GM21737 (cell line): ENCODE results near the gene TIGIT.
"Not testable (repeated sequence)": the region's sequence is repeated elsewhere in the genome, so short reads cannot be mapped to it uniquely, and the experiment has no call there.

Experiments
- ATAC-seq: cut with Tn5 transposase; IDR thresholded peaks from one replicate; pipeline ENCODE4 v1.9.1; 2021; ENCODE audit warnings: mild to moderate bottlenecking, moderate library complexity; ENCODE audit not compliant: unreplicated experiment

TIGIT gene

GRCh38 chr3:114293838-114294535 lies at the start of gene TIGIT:
Gene TIGIT, plus strand, starts transcription at chr3:114294028. Its CDS starts 34 bp downstream, at chr3:114294062.
- ATAC-seq = no peak

DNA sequence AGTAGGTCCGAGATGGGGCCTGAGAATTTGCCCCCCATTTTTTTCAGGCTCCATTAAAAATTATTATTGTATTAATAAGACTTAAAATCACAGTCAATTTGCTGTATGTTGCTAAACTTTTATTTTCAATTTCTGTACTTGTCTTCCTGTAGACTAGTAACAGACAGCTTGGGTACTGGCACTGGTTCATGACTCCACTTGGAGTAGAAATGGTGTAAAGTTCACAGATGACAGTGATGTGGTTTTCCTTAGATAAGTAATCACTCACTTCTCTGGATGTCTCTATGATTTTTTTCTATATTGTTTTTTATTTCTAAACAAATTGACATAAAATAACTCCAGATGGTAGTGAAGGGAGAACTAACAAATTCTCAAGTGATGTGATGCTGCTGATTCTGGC lies 40.9 kb upstream of the TIGIT start:
- no peak for ATAC-seq

- ATAC-seq = no peak
Observed at GRCh38 chr3:114253505-114253904, 40.3 kb upstream of the TIGIT start.

DNA sequence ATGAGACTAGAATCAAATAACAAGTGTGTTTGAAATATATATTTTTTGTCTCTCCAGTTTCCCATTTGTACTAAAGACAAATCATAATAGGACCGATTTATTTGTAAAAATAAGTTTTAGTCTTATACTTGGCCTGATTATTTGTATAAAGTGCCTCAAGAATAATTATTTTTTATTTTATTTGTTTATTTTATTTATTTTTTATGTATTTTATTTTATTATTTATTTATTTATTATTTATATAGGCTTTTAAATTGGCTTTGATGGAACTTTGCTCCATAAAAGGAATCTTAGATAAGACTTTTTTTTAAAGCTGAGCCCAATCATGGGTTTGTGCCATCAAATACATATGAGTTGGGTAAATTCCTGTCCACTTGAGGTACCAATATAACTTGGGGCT lies 34.3 kb upstream of the TIGIT start:
- no peak for ATAC-seq

- ATAC-seq = no peak
Observed at GRCh38 chr3:114260152-114260551, 33.7 kb upstream of the TIGIT start.

DNA sequence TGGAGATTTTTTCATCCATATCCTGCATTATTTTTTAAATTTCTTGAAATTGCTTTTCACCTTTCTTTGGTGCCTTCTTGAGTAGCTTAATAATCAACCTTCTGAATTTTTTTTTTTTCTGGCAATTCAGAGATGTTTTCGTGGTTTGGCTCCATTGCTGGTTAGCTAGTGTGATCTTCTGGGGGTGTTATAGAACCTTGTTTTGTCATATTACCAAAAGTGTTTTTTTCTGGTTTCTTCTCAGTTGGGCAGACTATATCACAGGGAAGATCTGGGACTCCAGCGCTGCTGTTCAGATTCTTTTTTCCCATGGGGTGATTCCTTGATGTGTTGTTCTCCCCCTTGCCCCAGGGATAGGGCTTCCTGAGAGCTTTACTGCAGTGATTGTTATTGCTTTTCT lies 23.8 kb upstream of the TIGIT start:
- no peak for ATAC-seq

DNA sequence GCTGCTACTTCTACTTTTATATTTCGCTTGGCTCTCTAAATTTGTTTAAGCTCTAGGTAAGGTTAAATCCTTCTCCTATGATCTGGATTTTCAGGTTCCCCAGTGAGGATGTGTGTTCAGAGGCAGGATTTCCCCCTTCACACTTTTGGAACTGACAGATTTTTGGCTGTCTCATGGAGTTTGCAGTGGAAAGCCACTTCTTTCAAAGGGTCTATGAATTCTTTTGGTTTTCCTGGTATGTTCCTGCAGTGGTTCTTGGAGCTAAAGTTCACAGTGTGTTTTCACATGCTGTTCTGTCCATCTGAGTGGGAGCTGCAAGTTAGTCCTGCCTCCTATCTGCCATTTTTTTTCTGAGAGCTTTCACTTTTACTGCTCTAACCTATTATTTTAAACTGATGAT lies 21.6 kb upstream of the TIGIT start:
- no peak for ATAC-seq

GRCh38 chr3:114274929-114275328 lies 18.9 kb upstream of the TIGIT start:
- ATAC-seq = no peak

GRCh38 chr3:114276856-114277255 lies 17.0 kb upstream of the TIGIT start:
- ATAC-seq = not testable (repeated sequence)

DNA sequence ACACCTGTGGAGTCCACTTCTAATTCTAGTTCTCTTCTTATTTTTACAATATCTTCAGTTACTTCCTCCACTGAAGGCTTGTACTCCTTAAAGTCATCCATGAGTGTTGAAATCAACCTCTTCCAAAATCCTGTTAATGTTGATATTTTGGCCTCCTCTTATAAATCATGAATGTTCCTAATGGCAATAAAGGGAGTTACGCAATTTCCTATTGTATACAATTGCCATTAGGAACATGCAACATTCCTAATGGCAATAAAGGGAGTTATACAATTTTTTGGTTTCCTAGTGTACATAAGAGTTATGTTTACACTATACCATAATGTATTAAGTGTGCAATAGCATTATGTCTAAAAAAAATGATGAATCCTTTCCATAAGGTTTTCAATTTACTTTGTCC lies 9.2 kb upstream of the TIGIT start:
- no peak for ATAC-seq

- no peak for ATAC-seq
Observed at GRCh38 chr3:114285648-114286230, 8.1 kb upstream of the TIGIT start.

GRCh38 chr3:114286266-114286665 lies 7.6 kb upstream of the TIGIT start:
- no peak for ATAC-seq

DNA sequence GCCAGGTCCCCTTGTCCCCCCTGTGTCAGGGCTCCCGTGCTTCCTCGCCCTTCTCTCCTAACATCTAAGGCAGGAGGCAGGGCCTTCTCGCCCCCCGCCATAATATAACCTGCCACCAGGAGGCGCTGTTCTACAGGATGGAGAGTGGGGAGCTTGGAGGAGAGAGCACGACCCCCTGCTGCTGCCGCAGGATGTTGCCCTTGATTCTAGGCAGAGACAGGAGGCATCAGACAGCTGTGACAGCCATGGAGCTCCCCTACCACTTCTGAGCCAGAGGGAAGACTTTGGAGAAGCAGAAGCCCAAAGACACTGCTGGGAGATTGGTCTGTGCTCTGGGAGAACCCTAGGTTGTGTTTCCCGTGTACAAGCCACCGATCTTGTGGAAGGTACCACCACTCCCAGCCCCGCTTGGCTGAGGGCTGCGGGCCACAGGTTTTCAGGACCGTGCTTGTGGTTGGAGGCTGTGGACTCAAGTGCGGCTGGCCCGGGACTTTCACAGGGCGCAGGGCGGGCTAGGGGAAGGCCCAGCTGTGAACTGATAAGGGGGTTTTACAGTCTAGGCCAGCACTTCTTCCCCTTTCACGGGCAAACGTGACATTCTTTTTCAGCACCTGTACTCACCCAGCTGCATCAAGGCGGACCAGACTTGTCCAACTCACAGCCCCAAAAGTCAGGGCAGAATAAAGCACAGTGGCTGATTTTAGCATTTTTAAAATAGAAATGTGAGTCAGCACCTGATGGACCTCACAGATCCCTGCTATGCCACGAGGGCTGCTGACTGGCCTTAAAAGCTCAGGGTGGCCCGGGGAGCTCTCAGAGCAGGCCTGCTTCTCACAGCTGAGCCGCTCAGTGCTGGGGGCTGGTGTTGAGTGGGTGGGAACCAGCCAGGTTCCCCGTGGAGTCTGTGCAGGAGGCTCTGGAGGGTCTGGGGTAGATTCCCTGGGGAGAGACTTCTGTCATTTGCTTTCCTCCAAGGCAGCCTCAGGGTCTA lies 2.6 kb upstream of the TIGIT start:
- ATAC-seq = peak; percentile 74

GRCh38 chr3:114294940-114295480 lies 1.2 kb downstream of the TIGIT start:
- no peak for ATAC-seq

DNA sequence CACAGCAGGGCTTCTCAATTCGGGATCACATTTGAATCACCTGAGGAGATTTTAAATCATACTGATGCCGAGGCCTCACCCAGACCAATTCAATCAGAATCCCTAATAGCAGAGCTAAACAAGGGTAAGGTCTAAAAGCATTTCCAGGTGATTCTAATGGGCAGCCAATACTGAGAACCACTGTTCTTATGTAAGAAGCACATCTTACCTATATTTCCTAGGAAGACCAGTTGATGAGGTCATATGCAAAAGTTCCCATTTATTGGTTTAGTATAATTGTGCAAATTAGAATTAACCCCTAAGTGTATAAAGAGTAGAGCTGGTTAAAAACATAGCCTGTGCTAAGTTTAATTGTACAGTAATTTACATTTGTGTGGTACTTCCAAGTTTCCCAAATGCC lies 2.1 kb downstream of the TIGIT start:
- ATAC-seq = no peak

DNA sequence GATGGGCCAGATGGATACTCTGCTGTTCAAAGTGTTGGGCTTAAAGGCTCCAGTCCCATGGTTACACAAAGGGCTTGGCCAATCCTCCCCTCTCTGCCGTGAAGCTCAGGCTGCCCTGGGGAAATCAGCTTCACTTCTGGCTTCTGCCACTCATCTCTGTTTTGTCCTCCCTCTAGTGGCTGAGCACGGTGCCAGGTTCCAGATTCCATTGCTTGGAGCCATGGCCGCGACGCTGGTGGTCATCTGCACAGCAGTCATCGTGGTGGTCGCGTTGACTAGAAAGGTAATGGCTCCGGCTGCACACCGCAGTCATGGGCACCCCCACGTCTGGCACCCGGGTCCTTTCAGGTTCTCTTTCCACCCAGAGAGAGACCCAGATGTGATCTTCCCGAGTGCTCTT lies 5.6 kb downstream of the TIGIT start:
- ATAC-seq = no peak

GRCh38 chr3:114299941-114300624 lies 6.3 kb downstream of the TIGIT start:
- ATAC-seq = no peak

DNA sequence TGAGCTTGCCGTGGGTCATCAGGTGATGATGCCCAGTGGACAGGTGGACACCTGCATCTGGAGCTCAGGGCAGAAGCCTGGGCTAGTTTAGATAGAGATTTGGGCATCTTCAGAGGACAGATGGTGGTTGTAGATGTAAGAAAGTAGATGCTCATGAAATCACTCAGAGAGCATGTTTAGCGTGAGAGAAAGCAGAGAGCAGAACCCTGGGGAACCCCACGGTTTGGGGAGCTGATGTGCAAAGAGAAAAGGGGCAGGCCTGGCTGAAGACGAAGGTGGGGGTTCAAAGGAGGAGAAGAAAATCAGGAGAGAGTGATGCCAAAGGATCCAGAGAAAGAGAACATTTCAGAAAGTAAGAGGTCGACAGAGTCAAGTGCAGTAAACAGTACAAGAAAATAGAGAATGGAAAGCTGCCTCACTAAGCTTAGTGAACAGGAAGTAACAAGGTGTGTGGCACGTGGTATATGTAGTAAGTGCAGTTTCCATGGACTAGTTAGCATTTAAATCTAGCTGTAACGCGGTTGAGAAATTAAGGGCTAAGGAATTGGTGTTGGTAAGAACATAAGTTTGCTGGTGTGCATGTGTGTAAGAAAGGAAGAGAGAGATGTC lies 13.5 kb downstream of the TIGIT start:
- peak; percentile 43 for ATAC-seq

DNA sequence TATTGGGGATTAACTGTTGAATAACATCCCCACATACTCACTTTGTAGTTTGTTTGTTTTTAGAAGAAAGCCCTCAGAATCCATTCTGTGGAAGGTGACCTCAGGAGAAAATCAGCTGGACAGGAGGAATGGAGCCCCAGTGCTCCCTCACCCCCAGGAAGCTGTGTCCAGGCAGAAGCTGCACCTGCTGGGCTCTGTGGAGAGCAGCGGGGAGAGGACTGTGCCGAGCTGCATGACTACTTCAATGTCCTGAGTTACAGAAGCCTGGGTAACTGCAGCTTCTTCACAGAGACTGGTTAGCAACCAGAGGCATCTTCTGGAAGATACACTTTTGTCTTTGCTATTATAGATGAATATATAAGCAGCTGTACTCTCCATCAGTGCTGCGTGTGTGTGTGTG lies 14.0 kb downstream of the TIGIT start:
- no peak for ATAC-seq

GRCh38 chr3:114308377-114308776 lies 14.5 kb downstream of the TIGIT start:
- ATAC-seq = peak; percentile 22
